Activated T-cell treated with anti-CD3 and anti-CD28 coated beads for 1 hour (primary cell): ENCODE data around the gene SLC44A2.
A peak's percentile ranks its signal among the peaks of the same experiment; 100 is the strongest.
"Not testable (repeated sequence)": the region's sequence is repeated elsewhere in the genome, so short reads cannot be mapped to it uniquely, and the experiment has no call there.

ENCODE experiments used
- DNase-seq: peaks from one replicate; pipeline ENCODE4 v3.0.0-alpha.2; 2020; ENCODE audit warnings: low read depth

SLC44A2 gene

DNA sequence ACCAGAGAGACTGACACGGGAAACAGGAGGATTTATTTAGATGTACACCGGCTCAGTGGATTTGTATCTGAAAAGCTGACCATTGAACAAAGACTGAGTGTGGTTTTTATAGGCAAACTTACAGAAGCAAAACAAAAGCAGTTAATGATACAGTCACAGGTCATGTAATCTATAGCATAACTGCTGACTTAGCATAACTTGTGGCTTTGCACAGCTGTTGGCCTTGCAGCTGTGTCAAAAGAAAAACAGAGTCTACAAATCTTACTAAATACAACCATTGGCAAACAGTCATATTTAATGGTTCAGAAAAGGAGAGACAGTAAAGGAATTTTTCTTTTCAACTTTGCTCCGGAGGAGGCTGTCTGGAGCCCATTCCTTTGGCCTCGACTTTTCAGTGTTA, 26.5 kb downstream of the SLC44A2 start:
- no peak for DNase-seq

DNA sequence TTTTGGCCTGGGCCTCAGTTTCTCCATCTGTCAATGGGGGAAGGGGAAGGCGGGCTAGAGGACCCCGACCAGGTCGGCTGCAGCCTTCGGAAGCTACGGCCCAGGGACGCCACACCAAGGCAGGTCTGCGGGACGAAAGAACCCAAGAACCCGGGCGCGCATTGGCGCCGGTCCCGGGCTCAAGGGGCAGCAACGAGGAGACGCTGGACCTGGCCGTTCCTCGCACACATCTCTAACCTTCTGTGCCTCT, 28.1 kb downstream of the SLC44A2 start:
- DNase-seq: no peak

DNA sequence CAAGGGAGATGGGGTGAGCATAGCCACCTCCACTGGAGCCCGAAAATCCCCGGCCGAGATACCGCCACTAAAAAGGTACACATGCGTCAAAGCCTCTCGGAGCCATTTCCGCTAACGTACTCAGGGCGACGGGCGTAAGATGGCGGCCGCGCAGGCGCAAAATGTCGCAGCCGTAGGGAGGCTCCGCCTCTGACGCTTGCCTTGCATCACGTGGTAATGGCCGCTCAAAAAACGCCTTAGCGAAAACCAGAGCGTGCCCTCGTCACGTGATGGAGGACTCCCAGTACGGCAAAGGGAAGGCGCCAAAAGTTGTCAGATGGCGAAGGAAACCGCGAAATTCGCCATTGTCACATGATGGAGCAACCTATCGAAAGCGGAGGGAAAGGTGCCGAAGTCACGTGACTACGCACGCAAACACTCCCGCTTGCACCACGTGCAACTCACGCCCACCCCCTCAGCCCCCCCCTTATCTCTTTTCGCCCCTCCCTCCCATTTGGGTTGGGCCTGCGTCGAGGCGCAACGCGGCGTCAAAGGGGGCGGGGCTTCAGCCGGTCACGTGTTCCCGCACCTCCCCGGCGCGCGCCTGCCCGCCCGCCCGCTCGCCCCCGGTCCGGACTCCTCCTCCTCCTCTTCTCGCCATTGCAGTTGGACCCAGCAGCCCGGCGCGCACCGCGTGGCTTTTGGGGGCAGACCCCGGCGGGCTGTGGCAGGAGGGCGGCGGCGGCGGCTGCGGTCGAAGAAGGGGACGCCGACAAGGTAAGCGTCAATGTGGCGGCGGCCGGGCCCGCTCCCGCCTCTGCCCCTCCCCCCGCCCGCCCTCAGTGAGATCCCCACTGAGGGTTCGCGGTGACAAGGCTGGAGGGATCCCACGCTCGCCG, 28.6 kb downstream of the SLC44A2 start, which contains the start of gene ILF3:
ILF3 (plus strand) TSS at position 615 of the 878 bp plus-strand sequence. CDS start 16,260 bp downstream, outside the sequence.
- DNase-seq: peak; percentile 99

DNA sequence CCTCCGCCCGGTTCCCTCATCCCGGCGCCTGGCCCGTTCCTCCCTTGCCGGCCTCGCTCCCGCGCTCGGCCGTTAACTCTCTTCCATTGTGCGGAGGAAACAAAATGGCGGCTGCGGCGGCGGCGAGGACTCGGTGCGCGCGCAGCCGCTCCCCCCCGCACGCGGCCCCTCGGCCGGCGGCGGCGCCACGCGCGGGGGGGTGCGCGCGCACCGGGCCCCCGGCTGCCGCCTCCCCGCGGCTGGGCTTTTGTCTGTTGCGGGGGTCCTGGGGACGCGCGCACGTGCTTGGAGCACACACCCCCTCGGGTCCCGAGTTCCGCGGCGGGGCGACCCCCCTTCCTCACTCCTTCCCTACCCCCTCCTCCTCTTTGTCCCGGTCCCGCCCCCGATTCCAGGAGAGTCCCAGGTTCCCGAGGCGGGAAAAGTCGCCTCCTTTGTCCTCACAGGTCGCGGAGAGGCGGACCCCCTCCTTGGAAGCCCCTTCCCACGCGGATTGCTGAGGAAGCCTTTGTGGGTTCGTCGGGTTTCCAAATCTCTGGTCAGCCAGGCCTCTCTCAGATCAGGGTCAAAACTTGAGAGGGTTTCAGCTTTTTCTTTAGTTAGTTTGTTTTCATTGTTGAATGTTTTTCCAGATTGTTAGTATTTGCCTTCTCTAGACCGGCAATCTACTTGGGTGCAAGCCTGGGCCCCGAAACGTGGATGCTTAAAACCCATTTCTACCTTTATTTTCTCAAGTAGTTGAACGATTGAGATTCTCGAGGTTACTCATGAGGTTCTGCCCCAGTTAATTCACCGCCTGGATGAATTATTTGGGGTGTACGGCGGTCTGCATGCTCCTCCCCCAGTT, 29.5 kb downstream of the SLC44A2 start:
- DNase-seq: peak; percentile 48

GRCh38 chr19:10655457-10656312, 30.3 kb downstream of the SLC44A2 start:
- no peak for DNase-seq

GRCh38 chr19:10660346-10660745, 35.0 kb downstream of the SLC44A2 start:
- DNase-seq: no peak

- no peak for DNase-seq
These were observed 36.6 kb downstream of the SLC44A2 start for GRCh38 chr19:10661946-10662345.

DNA sequence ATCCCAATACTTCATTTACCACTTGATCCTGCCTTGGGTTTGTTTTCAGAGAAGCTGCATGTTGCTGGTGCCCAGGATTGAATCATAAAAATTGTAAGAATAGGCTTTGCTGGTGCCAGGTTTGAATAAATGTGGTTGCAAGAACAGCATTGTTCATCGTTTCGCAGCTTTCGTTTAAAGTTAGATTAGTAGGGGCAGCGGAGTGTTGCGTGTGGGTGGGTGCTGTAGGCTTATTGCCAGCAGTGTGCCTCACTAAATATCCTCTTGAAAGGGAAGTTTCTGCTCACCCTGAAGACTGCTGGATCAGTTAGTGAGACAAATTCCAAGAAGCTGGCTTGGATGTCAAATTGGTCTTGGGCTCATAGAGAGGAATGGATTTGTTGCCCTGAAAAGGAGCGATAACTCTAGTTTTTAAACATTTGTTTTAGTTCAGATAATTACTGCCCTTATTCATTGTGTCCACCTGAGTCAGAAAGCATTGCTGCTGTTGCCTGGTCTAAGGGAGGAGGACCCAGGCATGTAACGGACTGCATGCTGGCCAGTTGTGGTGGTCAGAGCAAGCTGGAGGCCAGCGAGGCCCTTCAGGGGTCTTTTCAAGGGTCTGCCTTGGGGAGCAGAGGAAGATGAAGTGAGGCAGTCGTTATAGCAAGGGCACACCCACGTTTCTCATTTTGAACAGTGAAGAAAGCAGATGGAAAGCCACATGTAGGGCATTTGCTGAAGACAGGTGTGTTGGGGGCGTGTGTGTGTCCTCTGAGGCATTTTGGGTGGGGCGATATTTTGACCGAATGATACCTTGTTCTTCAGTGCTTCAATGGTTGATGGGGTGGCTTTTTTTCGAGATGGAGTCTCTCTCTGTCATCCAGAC, 37.3 kb downstream of the SLC44A2 start:
- DNase-seq: no peak

GRCh38 chr19:10663252-10663563, 37.9 kb downstream of the SLC44A2 start:
- not testable (repeated sequence) for DNase-seq

DNA sequence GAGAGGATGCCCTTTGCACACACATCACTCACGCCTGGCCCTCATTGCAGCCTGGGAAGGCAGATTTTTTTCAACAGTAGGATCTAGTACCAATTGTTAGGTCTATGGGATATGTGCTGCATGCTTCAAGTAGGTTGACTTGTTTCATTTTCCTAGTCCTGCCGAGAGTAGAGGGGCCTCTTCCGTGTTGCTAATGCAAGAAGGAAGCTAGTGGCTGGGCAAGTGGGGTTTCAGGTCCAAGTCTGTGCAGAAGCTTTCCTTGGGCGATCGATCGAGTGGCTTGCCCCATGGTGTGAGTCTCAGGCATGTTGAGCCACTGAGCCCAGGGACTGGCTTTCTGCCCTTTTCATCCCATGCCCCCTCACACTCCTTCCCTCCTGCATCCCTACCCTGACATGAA, 42.5 kb downstream of the SLC44A2 start:
- no peak for DNase-seq

GRCh38 chr19:10669246-10669645, 43.9 kb downstream of the SLC44A2 start:
- no peak for DNase-seq

DNA sequence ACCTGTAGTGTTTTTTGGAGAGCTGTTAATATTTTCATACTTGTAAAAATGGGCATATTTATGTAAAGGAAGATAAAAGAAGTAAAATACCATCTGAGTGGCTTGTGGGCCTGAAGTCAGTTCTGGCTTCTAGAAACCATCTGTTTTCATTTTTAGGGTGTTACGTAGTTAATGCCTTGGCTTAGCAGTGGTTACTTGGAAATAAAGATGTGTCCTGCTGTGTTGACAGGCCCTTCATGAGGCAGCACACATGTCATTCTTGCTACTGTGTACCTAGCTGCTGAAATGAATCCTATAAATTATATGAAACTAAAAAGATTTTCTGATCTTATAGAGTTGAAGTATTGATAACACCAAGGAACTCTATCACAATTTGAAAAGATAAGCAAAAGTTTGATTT, 44.8 kb downstream of the SLC44A2 start:
- DNase-seq: no peak

- DNase-seq: no peak
These were observed 45.8 kb downstream of the SLC44A2 start for GRCh38 chr19:10670876-10671804.

DNA sequence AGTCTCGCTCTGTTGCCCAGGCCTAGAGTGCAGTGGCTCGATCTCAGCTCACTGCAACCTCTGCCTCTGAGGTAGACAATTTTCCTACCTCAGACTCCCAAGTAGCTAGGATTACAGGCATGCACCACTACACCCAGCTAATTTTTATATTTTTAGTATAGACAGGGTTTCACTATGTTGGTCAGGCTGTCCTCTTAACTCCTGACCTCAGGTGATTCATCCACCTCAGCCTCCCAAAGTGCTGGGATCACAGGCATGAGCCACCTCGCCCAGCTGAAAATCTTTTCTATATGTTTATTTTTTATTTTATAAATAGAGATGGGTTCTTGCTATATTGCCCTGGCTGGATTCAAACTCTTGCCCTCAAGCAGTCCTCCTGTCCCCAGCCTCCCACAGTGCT, 46.6 kb downstream of the SLC44A2 start:
- not testable (repeated sequence) for DNase-seq

DNA sequence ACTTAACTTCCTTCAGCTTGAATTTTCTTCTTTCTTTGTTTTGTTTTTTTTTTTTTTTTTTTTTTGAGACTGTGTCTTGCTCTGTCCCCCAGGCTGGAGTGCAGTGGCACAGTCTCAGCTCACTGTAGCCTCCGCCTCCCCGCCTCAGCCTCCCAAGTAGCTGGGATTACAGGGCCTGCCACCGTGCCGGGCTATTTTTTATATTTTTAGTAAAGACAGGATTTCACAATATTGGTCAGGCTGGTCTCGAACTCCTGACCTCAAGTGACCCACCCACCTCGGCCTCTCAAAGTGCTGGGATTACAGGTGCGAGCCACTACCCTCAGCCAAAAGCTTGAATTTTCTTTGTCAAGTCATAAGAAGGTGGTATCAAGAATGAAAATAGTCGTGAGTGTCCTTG, 49.9 kb downstream of the SLC44A2 start:
- DNase-seq: not testable (repeated sequence)

DNA sequence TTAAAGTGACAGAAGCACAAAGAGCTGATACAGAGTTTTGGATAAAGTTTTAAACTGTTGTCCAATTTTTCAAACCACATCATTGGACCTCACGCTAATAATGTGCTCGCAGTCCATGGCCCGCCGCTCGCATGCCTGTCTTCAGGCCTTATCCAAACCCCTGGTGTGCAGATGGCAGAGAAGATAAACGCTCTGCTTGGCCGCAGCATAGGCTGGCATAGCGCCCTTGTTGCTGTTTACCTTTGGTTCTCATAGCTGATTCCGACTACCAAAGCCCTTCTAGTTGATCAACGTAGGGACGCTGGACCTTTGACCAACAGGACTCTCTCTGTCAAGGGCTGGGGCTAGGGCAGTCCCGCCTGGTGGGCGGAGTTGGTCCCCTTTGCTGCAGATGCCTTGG, 52.4 kb downstream of the SLC44A2 start:
- DNase-seq: no peak

DNA sequence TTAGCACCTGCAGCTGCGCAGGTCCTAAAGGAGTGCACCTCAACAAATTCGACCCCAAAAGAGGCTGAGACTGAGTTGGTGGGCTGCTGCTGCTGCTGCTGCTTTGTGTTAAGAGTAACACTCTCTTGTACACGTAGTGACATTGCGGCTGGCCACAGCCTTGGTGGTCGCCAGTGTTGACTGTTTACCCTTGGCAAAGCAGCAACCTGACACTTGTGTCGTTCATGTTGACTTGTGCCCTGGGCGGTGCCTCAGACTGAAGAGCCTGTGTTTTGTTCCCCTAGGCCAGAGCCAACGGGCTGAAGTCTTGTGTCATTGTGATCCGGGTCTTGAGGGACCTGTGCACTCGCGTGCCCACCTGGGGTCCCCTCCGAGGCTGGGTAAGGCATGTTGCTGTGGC, 53.5 kb downstream of the SLC44A2 start:
- DNase-seq: no peak

GRCh38 chr19:10679743-10680142, 54.4 kb downstream of the SLC44A2 start:
- no peak for DNase-seq

DNA sequence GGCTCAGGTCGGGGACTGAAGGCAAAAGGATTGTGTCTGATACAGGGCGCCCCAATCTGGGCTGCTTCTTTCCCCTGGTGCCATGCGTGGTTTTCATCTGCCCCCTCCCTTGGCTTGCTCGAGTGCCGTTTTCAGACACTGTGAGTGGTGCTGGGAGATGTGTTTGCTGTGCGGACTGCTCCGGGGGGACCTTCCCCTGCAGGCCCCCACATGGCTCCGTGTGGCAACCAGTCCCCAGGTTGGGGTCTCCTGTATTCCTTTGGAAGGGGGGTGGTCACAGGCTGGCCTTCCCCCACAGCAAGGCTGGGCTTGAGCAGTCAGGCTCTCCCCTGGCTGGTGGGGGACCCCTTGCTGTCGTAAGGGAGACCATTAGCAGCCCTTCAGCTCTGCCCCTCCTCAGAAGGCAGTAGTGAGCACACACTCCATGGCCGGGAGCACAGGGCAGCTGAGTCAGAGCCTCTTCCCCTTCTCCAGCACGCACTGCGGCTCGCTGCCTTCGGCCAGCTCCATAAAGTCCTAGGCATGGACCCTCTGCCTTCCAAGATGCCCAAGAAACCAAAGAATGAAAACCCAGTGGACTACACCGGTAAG, 55.3 kb downstream of the SLC44A2 start:
- DNase-seq: no peak

GRCh38 chr19:10681658-10682057, 56.3 kb downstream of the SLC44A2 start:
- no peak for DNase-seq
